GM19023 (cell line): ENCODE measurements around the gene MARCHF10.
"Not testable (repeated sequence)": the region's sequence is repeated elsewhere in the genome, so short reads cannot be mapped to it uniquely, and the experiment has no call there.

ENCODE experiments used
- ATAC-seq: cut with Tn5 transposase; IDR thresholded peaks from one replicate; pipeline ENCODE4 v1.9.1; 2021; ENCODE audit warnings: mild to moderate bottlenecking, moderate library complexity; ENCODE audit not compliant: unreplicated experiment

MARCHF10 gene, protein sequence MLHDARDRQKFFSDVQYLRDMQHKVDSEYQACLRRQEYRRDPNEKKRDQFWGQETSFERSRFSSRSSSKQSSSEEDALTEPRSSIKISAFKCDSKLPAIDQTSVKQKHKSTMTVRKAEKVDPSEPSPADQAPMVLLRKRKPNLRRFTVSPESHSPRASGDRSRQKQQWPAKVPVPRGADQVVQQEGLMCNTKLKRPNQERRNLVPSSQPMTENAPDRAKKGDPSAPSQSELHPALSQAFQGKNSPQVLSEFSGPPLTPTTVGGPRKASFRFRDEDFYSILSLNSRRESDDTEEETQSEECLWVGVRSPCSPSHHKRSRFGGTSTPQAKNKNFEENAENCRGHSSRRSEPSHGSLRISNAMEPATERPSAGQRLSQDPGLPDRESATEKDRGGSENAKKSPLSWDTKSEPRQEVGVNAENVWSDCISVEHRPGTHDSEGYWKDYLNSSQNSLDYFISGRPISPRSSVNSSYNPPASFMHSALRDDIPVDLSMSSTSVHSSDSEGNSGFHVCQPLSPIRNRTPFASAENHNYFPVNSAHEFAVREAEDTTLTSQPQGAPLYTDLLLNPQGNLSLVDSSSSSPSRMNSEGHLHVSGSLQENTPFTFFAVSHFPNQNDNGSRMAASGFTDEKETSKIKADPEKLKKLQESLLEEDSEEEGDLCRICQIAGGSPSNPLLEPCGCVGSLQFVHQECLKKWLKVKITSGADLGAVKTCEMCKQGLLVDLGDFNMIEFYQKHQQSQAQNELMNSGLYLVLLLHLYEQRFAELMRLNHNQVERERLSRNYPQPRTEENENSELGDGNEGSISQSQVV

DNA sequence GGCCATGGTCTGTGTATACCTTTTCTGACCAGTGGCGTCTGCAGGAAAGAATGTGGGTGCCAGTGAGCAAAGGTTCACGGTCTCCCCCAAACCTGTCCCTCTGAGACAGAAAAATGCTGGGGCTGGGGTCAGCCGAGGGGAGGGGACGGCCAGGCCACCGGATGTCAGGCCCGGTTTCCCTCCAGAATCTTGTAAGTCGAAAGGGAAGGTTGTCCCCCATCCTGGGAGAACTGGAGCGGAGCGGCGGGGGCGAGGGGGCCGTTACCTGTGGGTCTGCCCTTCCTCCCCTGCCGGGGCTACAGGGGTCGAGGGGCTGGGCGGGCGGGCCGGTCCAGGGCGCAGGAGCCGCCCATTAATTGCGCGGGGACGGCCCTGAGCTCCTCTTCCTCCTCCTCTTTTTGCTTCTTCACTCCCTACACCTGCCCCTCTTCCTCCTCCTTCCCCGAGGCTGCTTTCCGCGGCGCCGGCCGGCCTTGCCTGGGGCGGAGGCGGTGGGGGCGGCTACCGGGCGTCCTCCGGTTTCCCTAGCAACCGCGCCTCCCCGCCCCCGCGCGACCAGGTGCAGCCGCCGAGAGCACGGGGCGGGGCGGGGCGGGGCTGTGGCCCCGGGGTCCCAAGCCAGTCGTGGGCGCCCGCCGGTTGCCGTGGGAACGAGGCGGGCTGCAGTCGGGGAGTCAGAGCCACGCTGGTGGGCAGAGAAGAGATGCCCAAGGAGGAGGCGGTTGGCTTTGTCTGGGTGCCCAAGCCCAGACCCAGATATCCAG is at the start of gene MARCHF10:
Gene MARCHF10, minus strand, starts transcription at position 503 of the 764 bp plus-strand sequence. CDS start 6,579 bp downstream, outside the sequence.
- ATAC-seq, result no peak

DNA sequence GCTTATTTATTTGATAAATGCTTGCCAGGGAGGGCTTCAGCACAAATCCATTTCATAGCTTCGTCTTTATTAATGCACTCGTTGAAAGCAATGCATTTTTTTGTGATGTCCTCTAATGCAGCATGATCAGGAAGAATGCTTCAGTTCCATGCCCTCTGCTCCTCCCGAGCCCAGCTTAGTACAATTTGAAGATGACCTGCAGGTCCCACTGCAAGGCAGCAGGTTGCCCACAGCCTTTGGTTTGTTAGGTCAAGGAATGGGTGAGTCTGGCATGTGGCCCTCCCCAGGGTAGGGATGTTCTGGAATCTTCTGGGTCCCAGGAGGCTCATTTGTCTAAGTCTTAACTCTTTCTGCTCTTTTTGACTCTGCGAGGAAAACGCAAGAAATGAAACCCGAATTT is 49.4 kb upstream of the MARCHF10 start:
- ATAC-seq, result no peak

DNA sequence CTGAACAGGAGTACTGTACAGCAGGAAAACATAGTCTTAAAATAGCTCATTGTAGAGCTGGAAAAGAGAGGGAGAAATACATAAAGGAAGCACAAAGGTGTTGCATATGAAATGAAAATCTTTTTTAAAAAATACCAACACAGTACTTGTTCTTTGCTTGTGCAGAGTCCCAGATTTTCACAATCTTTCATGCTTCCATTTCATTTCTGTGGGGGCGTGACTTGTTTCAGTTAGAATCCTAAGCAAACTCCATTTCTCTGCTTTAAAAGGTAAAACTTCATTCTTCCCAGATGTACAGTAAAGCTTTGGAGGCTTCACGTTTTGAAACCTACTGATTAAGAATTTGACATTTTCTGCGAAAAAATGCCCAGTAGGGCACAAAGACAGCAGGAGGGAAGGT is 48.5 kb upstream of the MARCHF10 start:
- ATAC-seq, result no peak

DNA sequence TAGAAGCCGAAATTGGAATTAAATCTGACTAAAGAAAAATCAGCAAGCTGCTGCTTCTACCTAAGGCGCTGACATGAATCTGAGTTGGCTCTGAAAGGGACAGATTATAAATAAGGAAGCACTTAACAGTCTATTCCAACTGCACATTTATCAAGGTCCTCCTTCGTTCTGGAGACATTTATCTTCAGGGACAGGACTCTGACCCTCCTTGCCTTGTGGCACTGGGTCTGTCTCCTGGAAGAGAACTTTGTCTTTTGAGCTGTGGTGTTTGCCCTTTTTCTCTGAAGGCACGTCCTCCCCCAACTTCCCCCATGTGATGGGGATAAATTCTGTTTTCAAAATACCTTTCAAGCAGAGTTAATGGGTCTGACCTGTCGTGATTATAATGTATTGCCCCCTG is 47.0 kb upstream of the MARCHF10 start:
- ATAC-seq, result no peak

DNA sequence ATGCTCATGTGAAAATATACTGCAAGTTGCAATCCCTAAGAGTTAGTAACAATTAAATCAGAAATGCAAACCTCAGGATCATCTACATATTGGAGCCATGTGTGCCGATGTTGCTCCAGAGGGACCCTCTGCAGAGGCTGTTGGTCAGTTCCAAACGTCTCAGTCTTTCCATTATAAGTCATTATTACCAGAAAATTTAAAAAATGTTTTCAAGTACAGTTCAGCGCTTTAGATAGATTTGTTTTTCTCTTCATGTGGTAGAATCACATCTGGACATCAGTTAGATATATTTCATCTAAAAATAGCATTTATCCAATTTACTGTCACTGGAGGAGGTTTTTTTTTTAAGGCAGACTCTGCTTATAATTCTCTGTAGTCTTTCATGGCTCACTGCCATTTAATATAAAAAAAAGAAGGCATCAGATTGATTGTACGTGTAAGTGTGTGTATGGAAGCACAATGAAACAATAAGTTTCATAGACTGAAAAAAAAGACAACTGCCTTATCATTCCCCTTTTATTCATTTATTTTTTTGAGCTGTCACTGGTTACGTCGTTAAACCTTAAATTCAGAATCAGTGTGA is 46.1 kb upstream of the MARCHF10 start:
- no peak for ATAC-seq

DNA sequence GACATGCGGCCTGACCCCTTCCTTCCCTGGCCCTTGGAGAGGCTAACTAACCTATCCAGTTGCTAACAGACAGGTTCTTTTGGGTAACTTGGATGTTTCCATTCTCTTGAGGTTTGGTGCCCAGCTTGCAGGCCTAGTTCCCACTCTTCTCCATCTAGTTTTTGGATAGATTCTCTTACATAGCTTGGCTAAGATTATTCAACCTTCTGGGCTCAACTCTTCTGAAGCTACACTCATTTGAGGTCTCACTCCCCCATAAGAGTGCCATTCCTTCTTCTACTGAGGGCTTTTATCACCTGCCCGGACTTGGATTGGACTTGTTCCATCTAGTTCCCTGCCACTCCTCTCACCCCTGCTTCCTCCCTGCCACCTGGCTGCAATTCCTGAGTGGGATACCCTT is 44.1 kb upstream of the MARCHF10 start:
- ATAC-seq, result no peak

DNA sequence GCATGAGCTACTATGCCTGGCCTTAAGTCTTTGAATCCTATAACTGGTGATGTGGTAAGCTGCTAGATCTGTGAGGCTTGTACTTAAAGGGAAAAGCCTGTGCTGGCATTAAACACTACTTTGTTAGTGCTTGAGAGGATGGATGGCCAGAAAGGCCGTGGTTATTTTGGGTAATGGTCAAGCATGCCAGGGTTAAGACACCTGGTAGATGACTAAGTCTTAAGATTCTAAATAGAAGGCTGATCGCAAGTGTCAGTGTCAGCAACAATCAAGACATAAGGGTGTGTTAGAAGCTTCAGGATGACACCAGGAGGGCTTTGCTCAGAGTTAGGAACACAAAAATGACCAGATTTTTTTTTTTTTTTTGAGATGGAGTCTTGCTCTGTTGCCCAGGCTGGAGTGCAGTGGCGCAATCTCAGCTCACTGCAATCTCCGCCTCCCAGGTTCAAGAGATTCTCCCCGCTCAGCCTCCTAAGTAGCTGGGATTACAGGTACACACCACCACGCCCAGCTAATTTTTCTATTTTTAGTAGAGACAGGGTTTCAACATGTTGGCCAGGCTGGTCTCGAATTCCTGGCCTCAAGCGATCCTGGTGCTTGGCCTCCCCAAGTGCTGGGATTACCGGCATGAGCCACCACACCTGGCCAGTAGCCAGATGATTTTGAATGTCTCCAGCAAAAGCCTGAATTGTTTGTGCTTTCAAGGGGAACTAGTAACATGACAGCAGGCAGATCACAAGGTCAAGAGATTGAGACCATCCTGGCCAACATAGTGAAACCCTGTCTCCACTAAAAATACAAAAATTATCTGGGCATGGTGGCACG is 41.7 kb upstream of the MARCHF10 start:
- ATAC-seq, result not testable (repeated sequence)

DNA sequence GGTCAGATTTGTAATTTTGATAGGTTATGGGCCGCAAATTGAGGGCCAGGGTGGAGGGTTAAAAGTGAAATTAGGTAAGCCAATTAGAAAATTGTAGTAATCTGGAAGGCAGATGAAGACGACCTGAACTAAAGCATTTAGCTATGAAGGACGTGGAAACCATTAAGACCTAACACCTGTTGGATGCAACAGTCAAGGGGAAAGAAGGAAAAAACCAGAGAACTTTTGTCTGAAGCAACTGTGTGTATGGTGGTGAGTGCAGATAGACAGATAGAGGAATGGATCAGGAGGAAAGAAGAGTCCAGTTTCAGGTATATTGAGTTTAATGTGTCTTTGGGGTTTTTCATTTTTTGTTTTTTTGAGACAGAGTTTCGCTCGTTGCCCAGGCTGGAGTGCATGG is 40.2 kb upstream of the MARCHF10 start:
- no peak for ATAC-seq

DNA sequence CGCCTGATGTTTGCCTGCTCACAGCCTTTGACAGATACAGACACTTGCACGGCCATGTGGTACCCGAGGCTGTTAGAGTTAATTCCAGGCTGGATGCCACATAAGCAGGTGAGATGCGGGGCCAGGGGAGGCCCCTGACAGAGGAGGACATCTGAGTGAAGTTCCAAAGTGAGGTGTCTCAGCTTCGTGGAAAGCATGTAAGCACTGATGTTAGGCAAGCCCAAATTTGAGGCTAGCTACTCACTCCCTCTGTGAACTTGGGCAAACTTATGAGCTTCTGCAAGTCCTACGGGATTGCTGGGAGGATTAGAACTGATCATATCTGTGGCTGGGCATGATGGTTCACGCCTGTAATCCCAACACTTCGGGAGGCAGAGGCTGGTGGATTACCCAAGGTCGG is 39.3 kb upstream of the MARCHF10 start:
- ATAC-seq, result no peak

DNA sequence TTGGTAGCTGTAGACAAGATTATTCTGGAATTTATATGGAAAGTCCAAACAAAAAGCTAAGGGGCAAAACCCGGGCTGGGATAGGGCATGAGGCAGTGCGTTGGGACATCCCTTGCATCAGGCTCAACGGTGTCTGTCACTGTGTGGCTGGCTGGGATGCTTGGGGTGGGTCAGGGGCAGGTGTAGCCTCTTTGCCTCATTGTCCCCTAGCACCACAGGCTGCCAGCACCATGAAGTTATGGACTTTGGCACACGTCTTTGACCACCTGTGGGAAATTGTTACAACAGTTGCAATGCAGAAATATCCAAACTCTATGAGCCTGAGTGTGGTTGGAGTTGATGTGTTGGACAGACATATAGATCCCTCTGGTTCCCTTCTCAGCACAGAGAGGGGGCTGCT is 32.8 kb upstream of the MARCHF10 start:
- no peak for ATAC-seq

DNA sequence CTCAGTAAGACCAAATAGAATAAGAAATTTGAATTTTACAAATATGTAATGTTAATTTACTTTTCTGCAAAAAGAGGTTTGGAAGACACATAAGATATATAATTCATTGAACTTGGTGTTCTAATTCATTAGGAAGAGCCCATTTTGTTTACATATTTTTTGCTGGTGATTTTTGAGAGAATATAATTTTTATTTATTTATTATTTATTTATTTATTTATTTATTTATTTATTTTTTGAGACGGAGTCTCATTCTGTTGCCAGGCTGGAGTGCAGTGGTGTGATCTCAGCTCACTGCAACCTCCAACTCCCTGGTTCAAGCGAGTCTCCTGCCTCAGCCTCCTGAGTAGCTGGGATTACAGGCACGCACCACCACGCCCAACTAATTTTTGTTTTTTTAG is 25.7 kb upstream of the MARCHF10 start:
- not testable (repeated sequence) for ATAC-seq

DNA sequence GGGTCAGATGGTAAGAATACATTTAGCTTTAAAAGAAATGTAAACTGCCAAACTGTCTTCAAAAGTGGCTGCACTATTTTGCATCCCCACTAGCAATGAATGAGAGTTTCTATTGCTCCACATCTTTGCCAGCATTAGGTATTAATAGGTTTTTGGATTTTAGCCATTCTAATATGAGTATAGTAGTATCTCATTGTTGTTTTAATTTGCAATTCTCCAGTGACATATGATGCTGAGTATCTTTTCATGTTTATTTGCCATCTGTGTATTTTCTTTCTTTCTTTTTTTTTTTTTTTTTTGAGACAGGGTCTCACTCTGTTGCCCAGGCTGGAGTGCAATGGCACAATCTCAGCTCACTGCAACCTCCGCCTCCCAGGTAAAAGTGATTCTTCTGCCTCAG is 24.3 kb upstream of the MARCHF10 start:
- no peak for ATAC-seq

DNA sequence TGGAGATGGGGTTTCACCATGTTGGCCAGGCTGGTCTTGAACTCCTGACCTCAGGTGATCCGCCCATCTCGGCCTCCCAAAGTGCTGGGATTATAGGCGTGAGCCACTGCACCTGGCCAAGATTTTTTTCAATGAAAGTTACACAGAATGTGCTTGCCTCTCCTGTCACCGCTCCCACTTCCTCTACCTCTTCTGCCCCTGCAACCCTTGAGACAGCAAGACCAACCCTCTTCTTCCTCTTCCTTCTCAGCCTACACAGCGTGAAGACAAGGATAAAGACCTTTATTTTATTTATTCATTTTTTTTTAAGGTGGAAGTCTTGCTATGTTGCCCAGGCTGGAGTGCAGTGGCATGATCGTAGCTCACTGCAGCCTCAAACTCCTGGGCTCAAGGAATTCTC is 23.0 kb upstream of the MARCHF10 start:
- ATAC-seq, result not testable (repeated sequence)

DNA sequence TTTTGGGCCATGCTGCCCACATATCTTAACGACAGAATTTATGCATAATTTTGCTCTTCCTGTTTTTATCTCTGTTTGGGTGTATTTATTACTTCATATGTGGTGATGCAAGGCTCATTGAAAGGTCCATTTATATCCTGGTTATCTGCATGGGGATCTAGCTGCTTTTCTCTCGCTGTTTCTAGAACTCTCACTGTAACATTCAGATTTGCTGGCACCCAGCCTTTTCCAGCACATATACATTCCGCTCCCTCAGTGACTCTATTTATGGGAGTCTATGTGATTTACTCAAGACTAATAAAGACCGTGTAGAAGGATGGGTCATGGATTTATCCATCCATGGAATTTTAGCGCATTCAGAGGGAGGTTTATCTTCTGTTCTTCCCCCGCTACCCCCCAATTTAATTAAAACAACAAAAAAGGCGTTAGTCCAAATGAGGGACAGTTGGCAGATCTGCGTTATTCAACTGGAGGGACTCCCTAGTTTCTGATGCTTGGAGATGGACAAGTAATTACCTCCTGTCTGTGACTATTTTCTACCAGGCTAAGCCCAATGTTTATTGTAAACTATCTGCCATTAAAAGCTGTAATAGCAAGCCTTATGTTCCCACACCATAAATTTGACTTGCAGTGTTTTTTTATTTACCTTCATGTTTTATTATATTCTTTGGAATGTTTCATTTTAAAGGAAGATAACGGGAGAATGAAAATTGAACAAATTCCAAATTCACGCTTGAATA is 19.8 kb upstream of the MARCHF10 start:
- ATAC-seq, result no peak

DNA sequence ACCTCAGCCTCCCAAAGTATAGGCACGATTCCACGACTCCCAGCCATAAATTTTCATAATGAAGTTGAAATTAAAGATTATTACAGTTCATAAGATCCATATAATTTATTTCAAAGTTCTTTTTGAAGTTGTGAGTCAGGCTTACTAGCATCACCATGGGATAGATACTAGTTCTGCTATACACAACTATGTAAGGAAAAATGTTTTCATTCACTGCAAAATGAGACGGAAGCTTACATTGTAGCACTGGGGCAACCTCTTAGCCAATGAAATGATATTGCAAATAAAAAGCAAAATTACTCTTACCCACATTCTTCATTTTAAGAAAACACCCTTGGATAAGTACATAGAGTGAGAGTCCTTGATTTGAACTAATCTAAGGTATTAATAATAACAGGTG is 18.8 kb upstream of the MARCHF10 start:
- ATAC-seq, result no peak

DNA sequence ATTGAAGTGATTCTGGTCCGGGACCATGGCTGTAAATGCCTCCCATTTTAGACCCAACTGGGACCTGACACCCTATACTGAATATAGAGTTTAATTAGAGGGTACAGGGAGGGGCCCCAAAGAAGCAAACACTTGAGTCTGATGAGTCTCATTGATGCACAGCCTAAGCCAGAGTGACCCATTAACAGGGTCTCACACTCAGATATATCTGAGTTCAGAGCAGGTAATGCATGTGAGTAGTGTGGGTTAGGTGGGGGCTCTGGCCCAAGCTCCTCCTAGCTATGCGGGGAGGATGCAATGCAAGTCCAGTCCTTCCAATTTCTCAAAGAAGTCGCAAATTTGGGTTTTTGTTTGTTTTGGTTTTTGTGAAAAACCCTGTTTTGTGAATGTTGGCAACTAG is 17.1 kb upstream of the MARCHF10 start:
- ATAC-seq, result no peak

DNA sequence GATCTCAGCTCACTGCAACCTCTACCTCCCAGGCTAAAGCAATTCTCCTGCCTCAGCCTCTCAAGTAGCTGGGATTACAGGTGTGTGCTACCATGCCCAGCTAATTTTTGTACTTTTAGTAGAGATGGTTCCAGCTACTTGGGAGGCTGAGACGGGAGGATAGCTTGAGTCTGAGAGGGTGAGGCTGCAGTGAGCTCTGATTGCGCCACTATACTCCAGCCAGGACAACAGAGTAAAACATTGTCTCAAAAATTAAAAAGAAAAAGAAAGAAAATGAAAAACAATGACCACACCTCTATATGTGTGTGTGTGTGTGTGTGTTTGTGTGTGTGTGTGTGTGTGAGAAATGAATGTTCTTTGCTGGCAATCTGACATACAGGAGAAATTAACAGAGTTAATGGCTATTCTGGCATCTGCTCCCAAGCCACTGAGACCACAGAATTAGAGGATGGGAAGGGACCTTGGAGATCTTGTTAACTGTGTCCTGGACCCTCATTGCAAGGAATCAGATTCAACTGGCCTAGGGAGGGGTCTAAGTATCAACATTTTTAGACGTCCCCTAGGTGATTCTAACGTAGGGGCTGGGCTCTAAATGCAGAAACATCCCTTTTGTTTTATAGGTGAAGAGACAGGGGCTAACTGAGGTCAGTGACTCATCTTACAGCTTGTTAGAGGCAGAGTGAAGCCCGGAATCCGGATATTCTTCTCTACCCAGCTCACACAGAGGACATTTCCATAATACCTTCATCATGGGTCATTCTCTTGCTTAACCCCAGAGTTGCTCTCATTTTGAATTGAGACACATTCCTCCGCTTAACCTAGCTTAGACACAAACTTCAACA is 16.4 kb upstream of the MARCHF10 start:
- no peak for ATAC-seq

DNA sequence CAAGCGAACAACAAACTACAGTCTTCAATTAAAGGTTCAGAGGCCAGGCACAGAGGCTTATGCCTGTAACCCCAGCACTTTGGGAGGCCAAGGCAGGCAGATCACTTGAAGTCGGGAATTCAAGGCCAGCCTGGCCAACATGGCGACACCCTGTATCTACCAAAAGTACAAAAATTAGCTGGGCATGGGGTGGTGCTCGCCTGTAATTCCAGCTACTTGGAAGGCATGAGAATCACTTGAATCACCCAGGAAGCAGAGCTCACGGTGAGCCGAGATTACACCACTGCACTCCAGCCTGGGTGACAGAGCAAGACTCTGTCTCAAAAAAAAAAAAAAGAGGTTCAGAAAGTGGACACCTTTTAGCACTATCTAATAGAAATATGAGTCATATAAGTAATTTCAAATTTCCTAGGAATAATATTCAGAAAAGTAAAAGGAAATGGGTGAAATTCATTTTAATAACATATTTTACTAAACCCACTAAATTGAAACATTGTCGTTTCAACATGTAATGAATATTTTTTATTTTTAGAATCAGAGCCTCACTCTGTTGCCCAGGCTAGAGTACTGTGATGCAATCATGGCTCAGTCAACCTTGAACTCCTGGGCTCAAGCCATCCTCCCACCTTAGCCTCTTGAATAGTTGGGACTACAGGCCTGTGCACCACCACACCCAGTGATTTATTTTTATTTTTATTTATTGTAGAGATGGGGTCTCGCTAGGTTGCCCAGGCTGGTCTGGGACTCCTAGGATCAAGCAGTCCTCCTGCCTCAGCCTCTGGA is 15.2 kb upstream of the MARCHF10 start:
- ATAC-seq, result no peak
